Measurements from ENCODE around the gene LHFPL2.

Gene LHFPL2

GRCh38 chr5:78612227-78613150 lies 36.1 kb downstream of the LHFPL2 start:
- Histone ChIP-seq H3K36me3 (ENCODE audit: control insufficient read depth, low read depth, low read length) (peaks cover under 1% of the 10 kb centered on the region), H3K4me3 (ENCODE audit: low read length) (no peak overlapping the region), H3K4me1 (ENCODE audit: control insufficient read depth, low read depth, low read length) (peaks cover 26% of the 10 kb centered on the region), H3K27me3 (ENCODE audit: control insufficient read depth, insufficient read depth, low read length) (no peaks in the 10 kb centered on the region), H3K27ac (ENCODE audit: low read length) (no peak overlapping the region), H3K9ac (ENCODE audit: low read length) (no peak overlapping the region), H3K9me3 (ENCODE audit: control insufficient read depth, low read depth, low read length) (no peaks in the 10 kb centered on the region)

DNA sequence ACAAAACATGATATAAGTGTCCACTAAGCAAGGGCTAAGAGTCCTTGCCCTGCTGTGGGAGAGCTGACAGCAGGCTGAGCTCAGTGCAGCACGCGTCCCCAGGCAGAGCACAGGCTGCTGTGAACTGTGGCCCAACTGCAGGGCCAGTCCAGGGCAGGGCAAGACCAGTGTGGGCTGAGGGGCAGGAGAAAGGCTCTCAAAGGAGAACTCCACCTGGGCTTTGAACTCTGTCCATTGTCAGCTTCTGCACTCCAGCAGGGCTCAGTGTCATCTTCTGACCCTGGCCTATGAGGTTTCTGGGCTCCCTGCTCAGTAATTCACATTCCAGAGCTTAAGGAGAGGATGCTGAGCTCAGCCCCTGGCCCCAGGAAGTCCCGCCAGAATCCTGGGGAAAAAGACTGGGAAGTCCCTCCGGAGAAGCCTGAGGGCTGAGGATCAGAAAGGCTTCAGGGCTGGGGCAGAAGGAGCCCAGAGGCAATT lies 37.4 kb downstream of the LHFPL2 start:
- Histone ChIP-seq H3K9me3 (ENCODE audit: control insufficient read depth, low read depth, low read length) (no peaks in the 10 kb centered on the region), H3K27ac (ENCODE audit: low read length) (peak overlapping the region; percentile 4), H3K9ac (ENCODE audit: low read length) (no peak overlapping the region), H3K36me3 (ENCODE audit: control insufficient read depth, low read depth, low read length) (peaks cover 3% of the 10 kb centered on the region), H3K4me1 (ENCODE audit: control insufficient read depth, low read depth, low read length) (peaks cover 26% of the 10 kb centered on the region), H3K27me3 (ENCODE audit: control insufficient read depth, insufficient read depth, low read length) (no peaks in the 10 kb centered on the region), H3K4me3 (ENCODE audit: low read length) (no peak overlapping the region)

DNA sequence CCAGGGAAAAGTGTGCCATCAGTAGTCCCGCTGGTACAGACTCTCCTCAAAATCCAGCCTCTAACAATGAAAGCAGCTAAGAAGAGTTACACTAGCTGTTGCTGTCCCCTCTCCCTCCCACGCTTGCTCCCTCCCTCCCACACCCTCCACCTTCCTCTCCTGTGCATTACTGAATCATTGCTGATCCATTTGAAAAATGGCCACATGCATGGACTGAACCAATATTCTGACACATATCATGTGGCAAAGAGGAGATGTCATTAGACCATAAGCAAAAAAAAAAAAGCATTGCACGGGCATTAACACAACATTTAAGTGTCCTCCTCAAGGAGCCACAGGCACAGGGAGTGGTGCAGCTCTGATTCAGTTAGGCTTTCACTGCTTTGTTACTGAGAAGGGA lies 37.9 kb downstream of the LHFPL2 start:
- Histone ChIP-seq H3K27ac (ENCODE audit: low read length) (peak overlapping the region; percentile 4), H3K4me1 (ENCODE audit: control insufficient read depth, low read depth, low read length) (peaks cover 26% of the 10 kb centered on the region), H3K27me3 (ENCODE audit: control insufficient read depth, insufficient read depth, low read length) (no peaks in the 10 kb centered on the region), H3K9ac (ENCODE audit: low read length) (no peak overlapping the region), H3K36me3 (ENCODE audit: control insufficient read depth, low read depth, low read length) (peaks cover 3% of the 10 kb centered on the region), H3K4me3 (ENCODE audit: low read length) (no peak overlapping the region), H3K9me3 (ENCODE audit: control insufficient read depth, low read depth, low read length) (no peaks in the 10 kb centered on the region)

DNA sequence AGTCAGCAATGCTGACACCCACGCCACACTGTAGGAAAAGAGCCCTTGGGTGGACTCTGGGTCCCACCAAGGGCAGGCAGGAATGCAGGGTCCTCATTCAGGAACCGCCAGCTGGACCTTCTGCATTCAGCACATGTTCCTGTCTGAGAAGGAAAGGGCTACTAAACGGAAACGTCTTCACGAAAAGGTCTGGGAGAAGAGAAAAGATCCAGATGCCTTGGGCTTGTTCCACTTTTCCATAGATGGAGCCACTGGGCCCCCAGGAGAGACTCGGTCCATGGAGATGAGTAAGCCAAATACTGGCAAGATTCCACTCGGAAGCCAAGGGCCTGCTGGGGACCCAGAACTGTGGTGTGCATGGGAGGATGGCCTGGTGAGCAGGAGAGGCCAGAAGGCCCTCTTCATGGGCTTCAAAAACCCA lies 38.4 kb downstream of the LHFPL2 start:
- Histone ChIP-seq H3K27me3 (ENCODE audit: control insufficient read depth, insufficient read depth, low read length) (no peaks in the 10 kb centered on the region), H3K4me3 (ENCODE audit: low read length) (no peak overlapping the region), H3K9ac (ENCODE audit: low read length) (no peak overlapping the region), H3K4me1 (ENCODE audit: control insufficient read depth, low read depth, low read length) (peaks cover 26% of the 10 kb centered on the region), H3K36me3 (ENCODE audit: control insufficient read depth, low read depth, low read length) (peaks cover 3% of the 10 kb centered on the region), H3K9me3 (ENCODE audit: control insufficient read depth, low read depth, low read length) (no peaks in the 10 kb centered on the region), H3K27ac (ENCODE audit: low read length) (peak overlapping the region; percentile 27)

DNA sequence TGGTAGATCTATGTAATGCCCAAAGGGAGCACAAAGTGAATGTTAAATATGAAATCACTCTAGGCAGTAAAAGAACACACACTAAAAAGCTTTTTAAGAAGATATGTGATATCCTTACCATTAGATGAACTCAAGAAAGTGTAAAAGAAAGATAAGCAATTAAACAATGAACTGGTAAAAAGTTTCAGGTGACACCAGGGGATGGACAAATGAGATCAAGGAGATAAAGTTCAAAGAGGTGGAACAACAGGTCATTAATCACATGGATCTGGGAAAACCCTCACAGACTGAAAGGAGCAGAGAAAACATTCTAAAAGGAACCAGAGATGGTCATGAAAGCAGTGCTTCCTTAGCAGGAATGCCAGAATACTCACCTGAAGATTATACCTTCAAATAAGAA lies 40.7 kb downstream of the LHFPL2 start:
- H3K9me3 ChIP-seq (ENCODE audit: control insufficient read depth, low read depth, low read length) = no peaks in the 10 kb centered on the region
- H3K4me3 ChIP-seq (ENCODE audit: low read length) = no peak overlapping the region
- peaks cover 3% of the 10 kb centered on the region for H3K36me3 ChIP-seq (ENCODE audit: control insufficient read depth, low read depth, low read length)
- H3K9ac ChIP-seq (ENCODE audit: low read length) = no peak overlapping the region
- no peaks in the 10 kb centered on the region for H3K27me3 ChIP-seq (ENCODE audit: control insufficient read depth, insufficient read depth, low read length)
- peaks cover 26% of the 10 kb centered on the region for H3K4me1 ChIP-seq (ENCODE audit: control insufficient read depth, low read depth, low read length)
- H3K27ac ChIP-seq (ENCODE audit: low read length) = no peak overlapping the region

- H3K9ac ChIP-seq (ENCODE audit: low read length) = no peak overlapping the region
- H3K9me3 ChIP-seq (ENCODE audit: control insufficient read depth, low read depth, low read length) = no peaks in the 10 kb centered on the region
- peaks cover 3% of the 10 kb centered on the region for H3K36me3 ChIP-seq (ENCODE audit: control insufficient read depth, low read depth, low read length)
- no peak overlapping the region for H3K27ac ChIP-seq (ENCODE audit: low read length)
- H3K4me3 ChIP-seq (ENCODE audit: low read length) = no peak overlapping the region
- H3K4me1 ChIP-seq (ENCODE audit: control insufficient read depth, low read depth, low read length) = peaks cover 13% of the 10 kb centered on the region
- no peaks in the 10 kb centered on the region for H3K27me3 ChIP-seq (ENCODE audit: control insufficient read depth, insufficient read depth, low read length)
Observed at GRCh38 chr5:78606241-78606640, 42.3 kb downstream of the LHFPL2 start.

- Histone ChIP-seq H3K4me1 (ENCODE audit: control insufficient read depth, low read depth, low read length) (peaks cover 7% of the 10 kb centered on the region), H3K4me3 (ENCODE audit: low read length) (no peak overlapping the region), H3K27me3 (ENCODE audit: control insufficient read depth, insufficient read depth, low read length) (no peaks in the 10 kb centered on the region), H3K36me3 (ENCODE audit: control insufficient read depth, low read depth, low read length) (peaks cover 3% of the 10 kb centered on the region), H3K9ac (ENCODE audit: low read length) (no peak overlapping the region), H3K9me3 (ENCODE audit: control insufficient read depth, low read depth, low read length) (no peaks in the 10 kb centered on the region), H3K27ac (ENCODE audit: low read length) (no peak overlapping the region)
Observed at GRCh38 chr5:78605611-78606010, 43.0 kb downstream of the LHFPL2 start.

DNA sequence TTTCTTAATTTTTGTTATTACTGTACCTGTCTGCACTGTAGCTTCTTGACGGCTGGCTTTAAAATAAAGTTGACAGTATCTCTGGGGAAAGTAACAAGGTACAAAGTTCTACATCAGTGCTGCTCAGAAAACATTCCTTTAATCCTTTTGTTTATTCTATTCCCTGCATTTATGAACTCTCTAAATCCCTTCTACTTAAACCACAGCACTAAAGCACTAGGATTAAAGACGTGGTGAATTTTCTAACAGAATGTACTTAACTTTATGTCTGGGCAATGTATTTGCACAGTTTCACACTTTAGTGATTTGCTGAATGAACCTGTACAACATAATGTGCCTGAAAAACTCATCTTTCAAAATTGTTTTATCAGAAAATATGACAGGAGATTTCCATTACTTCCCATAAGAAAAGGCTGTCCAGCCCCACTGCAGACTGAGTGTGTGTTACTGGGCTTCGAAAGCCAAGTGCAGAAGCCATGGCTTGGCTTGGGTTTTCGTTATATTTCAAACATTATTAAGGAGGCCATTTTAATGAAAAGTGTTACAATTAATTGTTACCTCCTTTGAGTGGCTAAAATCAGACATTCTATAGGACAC lies 43.8 kb downstream of the LHFPL2 start:
- Histone ChIP-seq H3K4me1 (ENCODE audit: control insufficient read depth, low read depth, low read length) (no peaks in the 10 kb centered on the region), H3K9me3 (ENCODE audit: control insufficient read depth, low read depth, low read length) (no peaks in the 10 kb centered on the region), H3K9ac (ENCODE audit: low read length) (no peak overlapping the region), H3K36me3 (ENCODE audit: control insufficient read depth, low read depth, low read length) (peaks cover 3% of the 10 kb centered on the region), H3K27me3 (ENCODE audit: control insufficient read depth, insufficient read depth, low read length) (no peaks in the 10 kb centered on the region), H3K4me3 (ENCODE audit: low read length) (no peak overlapping the region), H3K27ac (ENCODE audit: low read length) (no peak overlapping the region)

GRCh38 chr5:78603636-78604175 lies 44.9 kb downstream of the LHFPL2 start:
- Histone ChIP-seq H3K4me3 (ENCODE audit: low read length) (no peak overlapping the region), H3K27me3 (ENCODE audit: control insufficient read depth, insufficient read depth, low read length) (no peaks in the 10 kb centered on the region), H3K9ac (ENCODE audit: low read length) (no peak overlapping the region), H3K4me1 (ENCODE audit: control insufficient read depth, low read depth, low read length) (peaks cover 3% of the 10 kb centered on the region), H3K27ac (ENCODE audit: low read length) (no peak overlapping the region), H3K9me3 (ENCODE audit: control insufficient read depth, low read depth, low read length) (no peaks in the 10 kb centered on the region), H3K36me3 (ENCODE audit: control insufficient read depth, low read depth, low read length) (peaks cover 3% of the 10 kb centered on the region)

DNA sequence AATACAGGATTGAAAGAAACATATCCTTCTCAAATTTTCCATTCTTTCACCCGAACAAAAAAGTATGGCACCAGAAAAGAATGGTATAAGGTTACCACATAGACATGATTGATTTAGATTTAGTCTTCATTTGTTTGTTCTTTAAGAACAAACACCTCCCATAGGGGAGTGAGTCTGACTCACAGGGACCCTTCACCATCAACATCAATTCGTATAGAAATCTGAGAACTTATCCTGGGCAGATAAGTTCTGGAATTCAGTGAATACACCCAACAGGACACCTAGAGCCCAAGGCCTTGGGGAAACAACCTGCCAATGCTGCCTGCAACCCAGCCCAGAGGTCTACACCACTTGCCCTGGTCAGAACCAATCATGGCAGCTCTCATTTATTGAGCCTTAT lies 46.2 kb downstream of the LHFPL2 start:
- H3K4me1 ChIP-seq (ENCODE audit: control insufficient read depth, low read depth, low read length) = peaks cover 16% of the 10 kb centered on the region
- H3K27me3 ChIP-seq (ENCODE audit: control insufficient read depth, insufficient read depth, low read length) = no peaks in the 10 kb centered on the region
- H3K27ac ChIP-seq (ENCODE audit: low read length) = no peak overlapping the region
- no peak overlapping the region for H3K4me3 ChIP-seq (ENCODE audit: low read length)
- no peaks in the 10 kb centered on the region for H3K9me3 ChIP-seq (ENCODE audit: control insufficient read depth, low read depth, low read length)
- peaks cover 4% of the 10 kb centered on the region for H3K36me3 ChIP-seq (ENCODE audit: control insufficient read depth, low read depth, low read length)
- H3K9ac ChIP-seq (ENCODE audit: low read length) = no peak overlapping the region

- Histone ChIP-seq H3K4me1 (ENCODE audit: control insufficient read depth, low read depth, low read length) (peaks cover 17% of the 10 kb centered on the region), H3K27ac (ENCODE audit: low read length) (no peak overlapping the region), H3K4me3 (ENCODE audit: low read length) (no peak overlapping the region), H3K27me3 (ENCODE audit: control insufficient read depth, insufficient read depth, low read length) (no peaks in the 10 kb centered on the region), H3K9me3 (ENCODE audit: control insufficient read depth, low read depth, low read length) (no peaks in the 10 kb centered on the region), H3K36me3 (ENCODE audit: control insufficient read depth, low read depth, low read length) (peaks cover 3% of the 10 kb centered on the region), H3K9ac (ENCODE audit: low read length) (no peak overlapping the region)
Observed at GRCh38 chr5:78601559-78602314, 46.8 kb downstream of the LHFPL2 start.

All from iPS-18a (cell line).